HepG2 (cell line): ENCODE data around the gene DEDD2. TPM values are rescaled to one million over a fixed set of nuclear protein-coding genes. Genes with fewer than 3 reads are reported as not detected.

ENCODE experiments used
- ATAC-seq: fragments of 200-7000 bp; cut with Tn5 transposase; 3 replicates; pipeline ENCODE4 v1.9.1; 2020; ENCODE audit warnings: mild to moderate bottlenecking, moderate library complexity
- BruUV-seq: library from RNA; stranded (reverse); fragments of 400-500 nt; replicated peaks from 2 replicates; lab custom pipeline; 2021; lab: Mats Ljungman, UMichigan
- CTCF ChIA-PET: fragments of 300-600 bp; formaldehyde crosslinking; extraction: SDS; loops from one replicate; lab custom pipeline; 2021; ENCODE audit warnings: low total read pairs, inconsistent platforms, low intra/inter-chr PET ratio; lab: Yijun Ruan, JAX
- POLR2A ChIA-PET: fragments of 350-600 bp; sonication (Branson Sonifier 250); formaldehyde crosslinking; loops from one replicate; lab custom pipeline; 2020; ENCODE audit warnings: antibody characterized with exemption, inconsistent platforms; lab: Yijun Ruan, JAX
- DNase-seq: peaks from one replicate; pipeline ENCODE4 v3.0.0-alpha.2; 2015; ENCODE audit warnings: low spot score
- FAIRE-seq: peaks from 3 replicates; lab custom pipeline; 2011; peaks lifted over from hg19 to GRCh38; lab: Jason Lieb, UNC
- H2AFZ ChIP-seq: one replicate; pipeline ENCODE4 v1.6.1; 2011; ENCODE audit warnings: low read length, inconsistent platforms
- H3K27ac ChIP-seq: fragments of 300-600 bp; 3 replicates; pipeline ENCODE4 v1.8.0; 2011; ENCODE audit warnings: mixed run types, mild to moderate bottlenecking, mixed read lengths, low read length, inconsistent platforms; ENCODE audit not compliant: insufficient read depth; ENCODE audit errors: extremely low read length
- H3K27me3 ChIP-seq, 2 experiments: fragments of 200-600 bp in 1 of 2; 2 replicates in 1 of 2; 3 replicates in 1 of 2; pipeline versions ENCODE4 v1.6.0 to v1.8.0; 2011; ENCODE audit warnings: low read length in 2 of 2, mild to moderate bottlenecking in 2 of 2, moderate library complexity in 2 of 2, inconsistent platforms in 1 of 2; ENCODE audit not compliant: insufficient read depth in 2 of 2, control insufficient read depth in 1 of 2
- H3K36me3 ChIP-seq, 2 experiments: fragments of 200-600 bp in 1 of 2; replicated peaks in 1 of 2; 2 replicates in 1 of 2; 3 replicates in 1 of 2; pipeline versions ENCODE4 v1.5.1 to v1.8.0; 2011; ENCODE audit warnings: low read length in 2 of 2, inconsistent platforms in 1 of 2; ENCODE audit not compliant: insufficient read depth in 2 of 2, control insufficient read depth in 1 of 2
- H3K4me1 ChIP-seq: 2 replicates; pipeline ENCODE4 v1.5.1; 2012; ENCODE audit warnings: low read length, inconsistent platforms; ENCODE audit not compliant: insufficient read depth
- H3K4me2 ChIP-seq: 2 replicates; pipeline ENCODE4 v1.6.0; 2011; ENCODE audit warnings: low read depth, low read length, inconsistent platforms
- H3K4me3 ChIP-seq, 3 experiments: fragments of 200-600 bp in 1 of 3; sonication (generic), shearing (Covaris generic) in 1 of 3; replicated peaks in 1 of 3; 2 replicates each; pipeline ENCODE4 v1.5.1; 2011 to 2016; ENCODE audit warnings: low read length in 3 of 3, inconsistent platforms in 2 of 3, low read depth in 2 of 3, mild to moderate bottlenecking in 2 of 3, control low read depth in 1 of 3, mixed read lengths in 1 of 3; ENCODE audit not compliant: insufficient read depth in 1 of 3
- H3K79me2 ChIP-seq: one replicate; pipeline ENCODE4 v1.6.1; 2011; ENCODE audit warnings: low read length, inconsistent platforms; ENCODE audit not compliant: insufficient read depth
- H3K9ac ChIP-seq: 2 replicates; pipeline ENCODE4 v1.6.0; 2011; ENCODE audit warnings: mild to moderate bottlenecking, low read depth, low read length, inconsistent platforms; ENCODE audit not compliant: insufficient read depth
- H3K9me3 ChIP-seq: 2 replicates; pipeline ENCODE4 v1.5.1; 2012; ENCODE audit warnings: mild to moderate bottlenecking, low read length
- H4K20me1 ChIP-seq: 2 replicates; pipeline ENCODE4 v1.6.0; 2011; ENCODE audit warnings: inconsistent platforms, mild to moderate bottlenecking, low read length, moderate library complexity; ENCODE audit not compliant: insufficient read depth
- CREM ChIP-seq, 2 experiments: sonication (generic) in 1 of 2; formaldehyde crosslinking in 1 of 2; IDR thresholded peaks; 2 replicates each; pipeline versions ENCODE4 v1.4.0 to v1.6.1; 2016 to 2020; ENCODE audit warnings: antibody characterized with exemption in 1 of 2, mild to moderate bottlenecking in 1 of 2, missing genetic modification reagents in 1 of 2
- ELF1 ChIP-seq: sonication (generic); formaldehyde crosslinking; IDR thresholded peaks from 2 replicates; pipeline ENCODE4 v1.4.0; 2020; ENCODE audit warnings: missing genetic modification reagents
- MIER3 ChIP-seq: IDR thresholded peaks from 2 replicates; pipeline ENCODE4 v1.6.1; 2016; ENCODE audit warnings: missing compliant biosample characterization, borderline replicate concordance
- MLLT10 ChIP-seq: sonication (generic); formaldehyde crosslinking; IDR thresholded peaks from 2 replicates; pipeline ENCODE4 v1.4.0; 2020; ENCODE audit warnings: missing genetic modification reagents
- NFYB ChIP-seq: sonication (generic); formaldehyde crosslinking; IDR thresholded peaks from 2 replicates; pipeline ENCODE4 v1.4.0; 2020; ENCODE audit warnings: missing genetic modification reagents
- NFYC ChIP-seq: IDR thresholded peaks from 2 replicates; pipeline ENCODE4 v1.6.1; 2016; ENCODE audit warnings: missing genetic modification reagents, missing compliant biosample characterization
- RARA ChIP-seq: IDR thresholded peaks from 2 replicates; pipeline ENCODE4 v1.6.1; 2016; ENCODE audit warnings: missing genetic modification reagents, missing compliant biosample characterization
- ZNF737 ChIP-seq: sonication (generic); formaldehyde crosslinking; IDR thresholded peaks from 2 replicates; pipeline ENCODE4 v1.5.0; 2020; ENCODE audit warnings: missing genetic modification reagents, mild to moderate bottlenecking, borderline replicate concordance
- ZNF841 ChIP-seq: sonication (generic); formaldehyde crosslinking; IDR thresholded peaks from 2 replicates; pipeline ENCODE4 v1.8.1; 2023; ENCODE audit warnings: missing genetic modification reagents, borderline replicate concordance
- WGBS: methylation state at CpG from one replicate; pipeline ENCODE4 v1.1.6; 2017; ENCODE audit warnings: low lambda C conversion rate; 5-methylcytosine and 5-hydroxymethylcytosine counted together
- in situ Hi-C: cut with HindIII; loops from 2 replicates; pipeline ENCODE4 v1.10.0; 2017; ENCODE audit warnings: low pct_unique_long_range_greater_than_20kb; ENCODE audit not compliant: extremely low pct_ligation_motif_present
- intact Hi-C: fragments of 100-400 bp; cut with micrococcal nuclease; formaldehyde crosslinking; loops from one replicate; pipeline ENCODE4 v1.10.0; 2022; ENCODE audit not compliant: unreplicated experiment
- polyA plus RNA-seq, 8 experiments: library from polyadenylated mRNA; depleted of rRNA in 3 of 8; stranded (reverse) in 7 of 8; unstranded in 1 of 8; fragments of >200 nt; fragmentation: Illumina TruSeq in 4 of 8; extraction: Trizol in 4 of 8; gene quantifications; 2 replicates each; pipeline versions ENCODE4 v1.2.1 to v1.2.3, GENCODE V29; 2011 to 2016; ENCODE audit warnings: low read depth in 4 of 8, missing spikeins in 1 of 8, mixed read lengths in 1 of 8; ENCODE audit not compliant: insufficient read depth in 1 of 8
- total RNA-seq, 5 experiments: library from RNA; depleted of rRNA; stranded (reverse); fragments of >200 nt; fragmentation: Illumina TruSeq; extraction: Trizol; gene quantifications; 2 replicates each; pipeline ENCODE4 v1.2.3, GENCODE V29; 2016; ENCODE audit warnings: low read depth in 1 of 5
- TF ChIP-seq, protein P1 (sequence below): sonication (generic); formaldehyde crosslinking; IDR thresholded peaks from 2 replicates; pipeline ENCODE4 v1.8.0; 2022; ENCODE audit warnings: mild to moderate bottlenecking, missing genetic modification reagents; ENCODE audit not compliant: insufficient replicate concordance
- TF ChIP-seq, protein P2 (sequence below): sonication (generic); formaldehyde crosslinking; IDR thresholded peaks from 2 replicates; pipeline ENCODE4 v1.5.1; 2020; ENCODE audit warnings: missing genetic modification reagents, mild to moderate bottlenecking, borderline replicate concordance
- TF ChIP-seq, protein P3 (sequence below): IDR thresholded peaks from 2 replicates; pipeline ENCODE4 v1.6.1; 2016; ENCODE audit warnings: mild to moderate bottlenecking, missing biosample characterization, missing genetic modification reagents
- TF ChIP-seq, protein P4 (sequence below): sonication (generic); formaldehyde crosslinking; IDR thresholded peaks from 2 replicates; pipeline ENCODE4 v1.8.0; 2022; ENCODE audit warnings: mild to moderate bottlenecking, missing genetic modification reagents, moderate library complexity
- TF ChIP-seq, protein P5 (sequence below): sonication (generic); formaldehyde crosslinking; conservative IDR thresholded peaks from 2 replicates; pipeline ENCODE4 v1.8.0; 2022; ENCODE audit warnings: low read depth, missing genetic modification reagents

Gene DEDD2
- total and polyA plus RNA-seq, 2 of the 13 experiments (the other 11 are each of a cell fraction or from before 2014, with no cell fraction given): 19.2 to 24.7 TPM

DNA sequence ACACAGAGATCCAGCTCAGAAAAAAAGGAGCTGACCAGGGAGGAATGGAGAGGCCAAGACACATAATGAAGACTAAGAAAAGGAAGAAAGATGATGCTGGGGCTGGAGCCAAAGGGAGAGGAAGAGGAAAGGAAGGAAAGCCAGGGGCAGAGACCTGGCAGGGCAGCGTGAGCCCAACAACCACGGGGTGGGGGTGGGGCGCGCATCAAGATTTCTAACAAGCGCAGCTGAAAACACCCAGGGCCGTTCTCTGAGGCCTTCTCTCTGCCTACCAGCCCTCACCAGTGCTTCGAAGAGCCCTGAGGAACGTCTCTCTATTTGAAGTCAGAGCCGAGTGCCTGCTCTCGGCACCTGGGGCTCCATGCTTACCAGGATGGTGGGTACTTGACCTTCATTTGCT lies 61.7 kb downstream of the DEDD2 start (continued):
- TF ChIP-seq ZNF841 (CRISPR knock-in tag): no peak
- TF ChIP-seq RARA (CRISPR knock-in tag): no peak
- TF ChIP-seq MLLT10 (CRISPR knock-in tag): no peak
- no peak for TF ChIP-seq ELF1
- TF ChIP-seq, all 625 proteins: peak for 0

DNA sequence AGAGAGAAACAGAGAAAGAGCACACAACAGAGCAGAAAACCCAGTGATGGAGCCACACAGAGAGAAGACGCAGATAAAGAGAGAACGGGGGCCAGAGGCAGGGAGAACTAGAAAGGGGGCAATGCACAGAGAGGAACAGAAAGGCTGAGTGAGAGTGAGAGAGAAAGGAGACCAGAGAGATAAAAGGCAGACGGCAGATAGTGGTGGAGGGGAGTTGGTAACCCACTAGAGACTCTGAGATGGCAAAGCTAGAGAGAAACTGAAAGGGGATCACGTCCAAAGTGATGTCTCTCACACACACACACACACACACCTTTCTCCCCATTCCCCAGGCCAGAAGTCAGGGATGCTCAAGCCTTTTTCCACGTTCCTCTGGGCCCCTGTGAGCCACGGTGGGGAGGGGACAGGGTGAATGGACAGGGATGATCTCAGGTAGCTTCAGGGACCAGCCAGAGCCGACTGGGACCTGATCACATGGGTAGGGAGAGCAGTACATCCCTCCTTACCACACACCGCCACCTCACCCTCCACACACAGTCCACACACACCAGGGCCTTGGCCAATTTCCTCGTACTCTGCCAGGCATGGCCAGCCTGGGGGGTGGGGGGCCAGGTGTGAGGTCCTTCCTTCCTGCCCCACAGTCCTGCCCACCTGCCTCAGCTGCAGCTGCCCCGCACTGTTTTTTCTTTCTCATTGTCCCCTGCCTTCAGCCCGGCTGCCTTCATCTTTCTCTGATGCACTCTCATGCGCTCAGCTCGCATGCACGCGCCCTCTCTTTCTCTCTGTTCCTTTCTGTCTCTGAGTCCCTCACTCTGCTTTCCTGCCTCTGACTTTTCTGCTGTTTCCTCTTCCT lies 62.8 kb downstream of the DEDD2 start:
- H3K4me1 ChIP-seq: peaks cover 9% of the 10 kb centered on the region; the same call in 1 of the 2 replicates
- H3K4me3 ChIP-seq: no peak overlapping the region
- BruUV-seq: no TSS peak
- ATAC-seq (no peak), DNase-seq (no peak), FAIRE-seq (no peak)
- H3K4me2 ChIP-seq: no peak overlapping the region
- in situ Hi-C loops (no loop called here), intact Hi-C loops (no loop called here)
- ChIA-PET POLR2A (no interaction called here), CTCF (no interaction called here)
- no peaks in the 10 kb centered on the region for H4K20me1 ChIP-seq
- peaks cover 12 to 68% of the 10 kb centered on the region in 2 experiments; a peak in 4 of 5 replicates for H3K27me3 ChIP-seq
- no peak overlapping the region for H2AFZ ChIP-seq
- WGBS: 22% methylated on average over 14 of the region's 15 CpGs
- H3K27ac ChIP-seq: no peak overlapping the region
- H3K9ac ChIP-seq: no peak overlapping the region
- H3K9me3 ChIP-seq: no peaks in the 10 kb centered on the region
- no peaks in the 10 kb centered on the region for H3K36me3 ChIP-seq
- H3K79me2 ChIP-seq: no peaks in the 10 kb centered on the region
- TF ChIP-seq, protein P1, sequence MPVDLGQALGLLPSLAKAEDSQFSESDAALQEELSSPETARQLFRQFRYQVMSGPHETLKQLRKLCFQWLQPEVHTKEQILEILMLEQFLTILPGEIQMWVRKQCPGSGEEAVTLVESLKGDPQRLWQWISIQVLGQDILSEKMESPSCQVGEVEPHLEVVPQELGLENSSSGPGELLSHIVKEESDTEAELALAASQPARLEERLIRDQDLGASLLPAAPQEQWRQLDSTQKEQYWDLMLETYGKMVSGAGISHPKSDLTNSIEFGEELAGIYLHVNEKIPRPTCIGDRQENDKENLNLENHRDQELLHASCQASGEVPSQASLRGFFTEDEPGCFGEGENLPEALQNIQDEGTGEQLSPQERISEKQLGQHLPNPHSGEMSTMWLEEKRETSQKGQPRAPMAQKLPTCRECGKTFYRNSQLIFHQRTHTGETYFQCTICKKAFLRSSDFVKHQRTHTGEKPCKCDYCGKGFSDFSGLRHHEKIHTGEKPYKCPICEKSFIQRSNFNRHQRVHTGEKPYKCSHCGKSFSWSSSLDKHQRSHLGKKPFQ (CRISPR knock-in tag): no peak
- TF ChIP-seq, protein P2, sequence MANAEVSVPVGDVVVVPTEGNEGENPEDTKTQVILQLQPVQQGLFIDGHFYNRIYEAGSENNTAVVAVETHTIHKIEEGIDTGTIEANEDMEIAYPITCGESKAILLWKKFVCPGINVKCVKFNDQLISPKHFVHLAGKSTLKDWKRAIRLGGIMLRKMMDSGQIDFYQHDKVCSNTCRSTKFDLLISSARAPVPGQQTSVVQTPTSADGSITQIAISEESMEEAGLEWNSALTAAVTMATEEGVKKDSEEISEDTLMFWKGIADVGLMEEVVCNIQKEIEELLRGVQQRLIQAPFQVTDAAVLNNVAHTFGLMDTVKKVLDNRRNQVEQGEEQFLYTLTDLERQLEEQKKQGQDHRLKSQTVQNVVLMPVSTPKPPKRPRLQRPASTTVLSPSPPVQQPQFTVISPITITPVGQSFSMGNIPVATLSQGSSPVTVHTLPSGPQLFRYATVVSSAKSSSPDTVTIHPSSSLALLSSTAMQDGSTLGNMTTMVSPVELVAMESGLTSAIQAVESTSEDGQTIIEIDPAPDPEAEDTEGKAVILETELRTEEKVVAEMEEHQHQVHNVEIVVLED (CRISPR knock-in tag): no peak
- TF ChIP-seq, protein P3, sequence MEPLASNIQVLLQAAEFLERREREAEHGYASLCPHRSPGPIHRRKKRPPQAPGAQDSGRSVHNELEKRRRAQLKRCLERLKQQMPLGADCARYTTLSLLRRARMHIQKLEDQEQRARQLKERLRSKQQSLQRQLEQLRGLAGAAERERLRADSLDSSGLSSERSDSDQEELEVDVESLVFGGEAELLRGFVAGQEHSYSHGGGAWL: no peak
- TF ChIP-seq, protein P4, sequence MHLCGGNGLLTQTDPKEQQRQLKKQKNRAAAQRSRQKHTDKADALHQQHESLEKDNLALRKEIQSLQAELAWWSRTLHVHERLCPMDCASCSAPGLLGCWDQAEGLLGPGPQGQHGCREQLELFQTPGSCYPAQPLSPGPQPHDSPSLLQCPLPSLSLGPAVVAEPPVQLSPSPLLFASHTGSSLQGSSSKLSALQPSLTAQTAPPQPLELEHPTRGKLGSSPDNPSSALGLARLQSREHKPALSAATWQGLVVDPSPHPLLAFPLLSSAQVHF (CRISPR knock-in tag): no peak
- TF ChIP-seq MIER3 (CRISPR knock-in tag) (no peak), ZNF737 (CRISPR knock-in tag) (no peak), NFYB (CRISPR knock-in tag) (no peak), CREM (IDR thresholded peaks at IDR 0.05) (no peak), CREM (CRISPR knock-in tag; IDR thresholded peaks at IDR 0.05) (no peak), NFYC (no peak)
- TF ChIP-seq, protein P5, sequence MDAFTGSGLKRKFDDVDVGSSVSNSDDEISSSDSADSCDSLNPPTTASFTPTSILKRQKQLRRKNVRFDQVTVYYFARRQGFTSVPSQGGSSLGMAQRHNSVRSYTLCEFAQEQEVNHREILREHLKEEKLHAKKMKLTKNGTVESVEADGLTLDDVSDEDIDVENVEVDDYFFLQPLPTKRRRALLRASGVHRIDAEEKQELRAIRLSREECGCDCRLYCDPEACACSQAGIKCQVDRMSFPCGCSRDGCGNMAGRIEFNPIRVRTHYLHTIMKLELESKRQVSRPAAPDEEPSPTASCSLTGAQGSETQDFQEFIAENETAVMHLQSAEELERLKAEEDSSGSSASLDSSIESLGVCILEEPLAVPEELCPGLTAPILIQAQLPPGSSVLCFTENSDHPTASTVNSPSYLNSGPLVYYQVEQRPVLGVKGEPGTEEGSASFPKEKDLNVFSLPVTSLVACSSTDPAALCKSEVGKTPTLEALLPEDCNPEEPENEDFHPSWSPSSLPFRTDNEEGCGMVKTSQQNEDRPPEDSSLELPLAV: no peak
